GM12878 (cell line): ENCODE measurements around the gene KLRK1.
"Not testable (repeated sequence)": the region's sequence is repeated elsewhere in the genome, so short reads cannot be mapped to it uniquely, and the experiment has no call there.

ENCODE experiments used
- EZH2 ChIP-seq: IDR thresholded peaks from 2 replicates; pipeline ENCODE4 v1.6.1; 2012; ENCODE audit warnings: low read depth, mild to moderate bottlenecking, control low read depth, inconsistent platforms, low read length, borderline replicate concordance; ENCODE audit not compliant: control insufficient read depth
- TF ChIP-seq, protein P1 (sequence below), 3 experiments: IDR thresholded peaks in 2 of 3; conservative IDR thresholded peaks in 1 of 3; 2 replicates each; pipeline ENCODE4 v1.5.1; 2011; ENCODE audit warnings: low read depth in 3 of 3, low read length in 3 of 3, mild to moderate bottlenecking in 3 of 3, control low read depth in 2 of 3, moderate library complexity in 2 of 3, inconsistent platforms in 1 of 3, mixed read lengths in 1 of 3; ENCODE audit not compliant: control insufficient read depth in 2 of 3, insufficient read depth in 1 of 3; ENCODE audit errors: extremely low read depth in 1 of 3
- TF ChIP-seq, protein P2 (sequence below): fragments of 450-650 bp; formaldehyde crosslinking; IDR thresholded peaks from 2 replicates; pipeline ENCODE4 v1.5.0; 2022; ENCODE audit warnings: mild to moderate bottlenecking, missing genetic modification characterization

DNA sequence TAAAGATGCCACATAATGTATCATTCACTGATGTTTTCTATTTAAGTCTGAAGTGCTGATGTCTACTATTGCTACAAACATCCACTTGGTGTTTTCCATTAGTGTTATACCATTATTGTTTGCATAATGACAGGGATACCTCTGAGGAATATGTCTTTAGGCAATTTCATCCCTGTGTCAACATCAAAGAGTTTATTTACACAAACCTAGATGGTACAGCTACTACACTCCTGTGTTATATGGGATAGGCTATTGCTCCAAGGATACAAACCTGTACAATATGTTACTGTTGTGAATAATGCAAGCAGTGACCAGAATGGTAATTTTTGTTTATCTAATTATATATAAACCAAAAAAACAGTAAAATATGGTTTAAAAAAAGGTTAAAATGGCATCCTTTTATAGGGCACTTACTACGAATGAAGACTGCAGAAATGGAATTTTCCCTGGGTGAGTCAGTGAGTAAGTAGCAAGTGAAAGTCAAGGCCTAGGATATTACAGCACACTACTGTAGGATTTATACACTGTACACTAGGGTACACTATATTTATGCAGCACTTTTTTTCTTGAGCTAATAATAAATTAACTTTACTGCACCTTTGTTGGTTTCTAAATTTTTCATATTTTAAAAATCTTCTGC is 34.5 kb upstream of the KLRK1 start:
- not testable (repeated sequence) for TF ChIP-seq EZH2
- TF ChIP-seq, protein P1, sequence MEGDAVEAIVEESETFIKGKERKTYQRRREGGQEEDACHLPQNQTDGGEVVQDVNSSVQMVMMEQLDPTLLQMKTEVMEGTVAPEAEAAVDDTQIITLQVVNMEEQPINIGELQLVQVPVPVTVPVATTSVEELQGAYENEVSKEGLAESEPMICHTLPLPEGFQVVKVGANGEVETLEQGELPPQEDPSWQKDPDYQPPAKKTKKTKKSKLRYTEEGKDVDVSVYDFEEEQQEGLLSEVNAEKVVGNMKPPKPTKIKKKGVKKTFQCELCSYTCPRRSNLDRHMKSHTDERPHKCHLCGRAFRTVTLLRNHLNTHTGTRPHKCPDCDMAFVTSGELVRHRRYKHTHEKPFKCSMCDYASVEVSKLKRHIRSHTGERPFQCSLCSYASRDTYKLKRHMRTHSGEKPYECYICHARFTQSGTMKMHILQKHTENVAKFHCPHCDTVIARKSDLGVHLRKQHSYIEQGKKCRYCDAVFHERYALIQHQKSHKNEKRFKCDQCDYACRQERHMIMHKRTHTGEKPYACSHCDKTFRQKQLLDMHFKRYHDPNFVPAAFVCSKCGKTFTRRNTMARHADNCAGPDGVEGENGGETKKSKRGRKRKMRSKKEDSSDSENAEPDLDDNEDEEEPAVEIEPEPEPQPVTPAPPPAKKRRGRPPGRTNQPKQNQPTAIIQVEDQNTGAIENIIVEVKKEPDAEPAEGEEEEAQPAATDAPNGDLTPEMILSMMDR (IDR thresholded peaks at IDR 0.05 in 2 of 3, conservative IDR thresholded peaks at IDR 0.05 in 1 of 3; ENCODE audit: control insufficient read depth in 2 of 3, extremely low read depth in 1 of 3, insufficient read depth in 1 of 3, low read depth in 3 of 3, low read length in 3 of 3): not testable (repeated sequence)
- TF ChIP-seq, protein P2, sequence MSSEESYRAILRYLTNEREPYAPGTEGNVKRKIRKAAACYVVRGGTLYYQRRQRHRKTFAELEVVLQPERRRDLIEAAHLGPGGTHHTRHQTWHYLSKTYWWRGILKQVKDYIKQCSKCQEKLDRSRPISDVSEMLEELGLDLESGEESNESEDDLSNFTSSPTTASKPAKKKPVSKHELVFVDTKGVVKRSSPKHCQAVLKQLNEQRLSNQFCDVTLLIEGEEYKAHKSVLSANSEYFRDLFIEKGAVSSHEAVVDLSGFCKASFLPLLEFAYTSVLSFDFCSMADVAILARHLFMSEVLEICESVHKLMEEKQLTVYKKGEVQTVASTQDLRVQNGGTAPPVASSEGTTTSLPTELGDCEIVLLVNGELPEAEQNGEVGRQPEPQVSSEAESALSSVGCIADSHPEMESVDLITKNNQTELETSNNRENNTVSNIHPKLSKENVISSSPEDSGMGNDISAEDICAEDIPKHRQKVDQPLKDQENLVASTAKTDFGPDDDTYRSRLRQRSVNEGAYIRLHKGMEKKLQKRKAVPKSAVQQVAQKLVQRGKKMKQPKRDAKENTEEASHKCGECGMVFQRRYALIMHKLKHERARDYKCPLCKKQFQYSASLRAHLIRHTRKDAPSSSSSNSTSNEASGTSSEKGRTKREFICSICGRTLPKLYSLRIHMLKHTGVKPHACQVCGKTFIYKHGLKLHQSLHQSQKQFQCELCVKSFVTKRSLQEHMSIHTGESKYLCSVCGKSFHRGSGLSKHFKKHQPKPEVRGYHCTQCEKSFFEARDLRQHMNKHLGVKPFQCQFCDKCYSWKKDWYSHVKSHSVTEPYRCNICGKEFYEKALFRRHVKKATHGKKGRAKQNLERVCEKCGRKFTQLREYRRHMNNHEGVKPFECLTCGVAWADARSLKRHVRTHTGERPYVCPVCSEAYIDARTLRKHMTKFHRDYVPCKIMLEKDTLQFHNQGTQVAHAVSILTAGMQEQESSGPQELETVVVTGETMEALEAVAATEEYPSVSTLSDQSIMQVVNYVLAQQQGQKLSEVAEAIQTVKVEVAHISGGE (CRISPR knock-in tag): not testable (repeated sequence)
